ENCODE data around the gene SLC7A1. TPM values are rescaled to one million over a fixed set of nuclear protein-coding genes. Genes with fewer than 3 reads are reported as not detected.
A peak's percentile ranks its signal among the peaks of the same experiment; 100 is the strongest.

Gene SLC7A1
- total RNA-seq, 6 donors from 2014 or later, result 2.1 to 38.0 (median 21.5) TPM

DNA sequence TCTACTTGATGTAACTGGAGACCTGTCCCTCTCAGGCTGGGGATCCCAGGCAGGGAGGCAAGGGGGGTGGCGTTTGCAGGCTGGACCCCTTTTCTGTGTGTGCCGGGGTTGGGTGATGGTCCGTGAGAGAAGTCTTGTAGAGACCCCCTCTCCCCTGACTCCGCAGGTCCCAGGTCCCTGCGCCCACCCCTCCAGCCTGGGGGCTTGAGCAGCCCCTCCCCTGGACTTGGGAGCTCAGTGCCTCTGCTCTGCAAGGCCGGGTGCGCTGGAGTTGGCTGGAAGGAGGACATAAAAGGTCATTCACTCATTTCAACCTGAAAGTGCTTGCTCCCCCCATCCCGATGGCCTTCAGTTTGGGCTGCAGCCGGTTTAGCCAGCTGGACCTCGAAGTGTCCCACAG is 89.5 kb downstream of the SLC7A1 start:
- no peak for TF ChIP-seq POLR2A (IDR thresholded peaks at IDR 0.05)
- TF ChIP-seq, protein P1, sequence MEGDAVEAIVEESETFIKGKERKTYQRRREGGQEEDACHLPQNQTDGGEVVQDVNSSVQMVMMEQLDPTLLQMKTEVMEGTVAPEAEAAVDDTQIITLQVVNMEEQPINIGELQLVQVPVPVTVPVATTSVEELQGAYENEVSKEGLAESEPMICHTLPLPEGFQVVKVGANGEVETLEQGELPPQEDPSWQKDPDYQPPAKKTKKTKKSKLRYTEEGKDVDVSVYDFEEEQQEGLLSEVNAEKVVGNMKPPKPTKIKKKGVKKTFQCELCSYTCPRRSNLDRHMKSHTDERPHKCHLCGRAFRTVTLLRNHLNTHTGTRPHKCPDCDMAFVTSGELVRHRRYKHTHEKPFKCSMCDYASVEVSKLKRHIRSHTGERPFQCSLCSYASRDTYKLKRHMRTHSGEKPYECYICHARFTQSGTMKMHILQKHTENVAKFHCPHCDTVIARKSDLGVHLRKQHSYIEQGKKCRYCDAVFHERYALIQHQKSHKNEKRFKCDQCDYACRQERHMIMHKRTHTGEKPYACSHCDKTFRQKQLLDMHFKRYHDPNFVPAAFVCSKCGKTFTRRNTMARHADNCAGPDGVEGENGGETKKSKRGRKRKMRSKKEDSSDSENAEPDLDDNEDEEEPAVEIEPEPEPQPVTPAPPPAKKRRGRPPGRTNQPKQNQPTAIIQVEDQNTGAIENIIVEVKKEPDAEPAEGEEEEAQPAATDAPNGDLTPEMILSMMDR (IDR thresholded peaks at IDR 0.05), result no peak
- Histone ChIP-seq H3K36me3 (no peaks in the 10 kb centered on the region), H3K9me3 (no peaks in the 10 kb centered on the region), H3K27ac (no peak overlapping the region), H3K27me3 (peaks cover 0 to 3% (median 0%) of the 10 kb centered on the region in 4 donors), H3K4me1 (peaks cover 0 to 9% (median 2%) of the 10 kb centered on the region in 4 donors), H3K4me3 (no peak overlapping the region)
- 73 to 81% methylated on average over 3 to 10 of the region's 10 CpGs for WGBS, 2 donors
- ATAC-seq (ENCODE audit: low FRiP score in 2 of 2) (no peak), DNase-seq (no peak)

DNA sequence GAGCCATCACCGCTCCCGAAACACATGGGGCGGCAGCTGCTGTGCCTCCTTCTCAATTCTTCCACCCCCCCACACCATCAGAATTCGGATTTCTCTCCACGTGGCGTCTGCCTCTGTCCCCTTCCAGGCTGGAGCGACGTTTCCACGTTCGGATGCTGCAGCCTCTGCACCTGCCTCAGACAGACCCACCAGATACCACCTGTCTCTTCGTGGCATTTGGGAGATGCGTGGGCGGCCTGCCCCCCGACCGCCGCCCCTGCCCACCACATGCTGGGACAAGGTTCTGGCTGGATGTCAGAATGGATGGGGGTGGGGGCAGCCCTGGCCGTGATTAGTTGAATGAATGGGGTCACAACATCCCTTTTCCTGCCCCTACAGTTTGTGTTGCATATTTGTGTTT is 90.0 kb downstream of the SLC7A1 start:
- H3K4me3 ChIP-seq, result no peak overlapping the region
- ATAC-seq (ENCODE audit: low FRiP score in 2 of 2), result no peak
- no peak for TF ChIP-seq POLR2A (IDR thresholded peaks at IDR 0.05)
- TF ChIP-seq POLR2AphosphoS5 (IDR thresholded peaks at IDR 0.05), result no peak
- TF ChIP-seq, protein P1 (IDR thresholded peaks at IDR 0.05), result no peak
- DNase-seq, result no peak
- WGBS, 2 donors, result 83 to 88% methylated on average over 17 of the region's 17 CpGs
- H3K27ac ChIP-seq, result no peak overlapping the region
- no peaks in the 10 kb centered on the region for H3K36me3 ChIP-seq
- H3K9me3 ChIP-seq, result no peaks in the 10 kb centered on the region
- peaks cover 0 to 9% (median 2%) of the 10 kb centered on the region in 4 donors for H3K4me1 ChIP-seq
- H3K27me3 ChIP-seq, result peaks cover 0 to 3% (median 0%) of the 10 kb centered on the region in 4 donors

DNA sequence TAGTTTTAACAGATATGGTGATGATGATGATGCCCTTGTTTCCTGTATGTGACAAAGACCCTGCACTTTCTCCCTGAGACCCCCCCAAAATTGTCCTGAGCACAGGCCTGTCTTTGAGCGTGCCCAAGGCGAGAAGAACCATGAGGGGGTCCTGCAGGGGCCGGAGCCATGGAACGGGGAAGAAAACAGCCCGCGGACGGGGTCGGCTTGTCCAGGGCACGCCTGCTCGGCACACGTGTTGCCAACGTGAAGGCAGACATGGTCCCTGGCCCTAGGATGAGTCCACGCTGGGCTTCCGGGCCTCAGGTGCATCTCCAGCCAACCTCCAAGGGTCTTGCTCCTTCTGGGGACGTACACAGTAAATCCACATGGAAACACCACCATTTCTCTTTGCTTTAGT is 90.8 kb downstream of the SLC7A1 start:
- no peaks in the 10 kb centered on the region for H3K36me3 ChIP-seq
- H3K27ac ChIP-seq, result no peak overlapping the region
- H3K4me3 ChIP-seq, result no peak overlapping the region
- TF ChIP-seq POLR2AphosphoS5 (IDR thresholded peaks at IDR 0.05) (no peak), EP300 (IDR thresholded peaks at IDR 0.05) (no peak), POLR2A (IDR thresholded peaks at IDR 0.05) (no peak)
- TF ChIP-seq, protein P1 (IDR thresholded peaks at IDR 0.05), result no peak
- DNase-seq, result no peak
- WGBS, 2 donors, result 90 to 94% methylated on average over 12 to 15 of the region's 15 CpGs
- no peak for ATAC-seq (ENCODE audit: low FRiP score in 2 of 2)
- H3K4me1 ChIP-seq, result peaks cover 0 to 9% (median 2%) of the 10 kb centered on the region in 4 donors
- H3K27me3 ChIP-seq, result peaks cover 0 to 3% (median 0%) of the 10 kb centered on the region in 4 donors
- H3K9me3 ChIP-seq, result no peaks in the 10 kb centered on the region

DNA sequence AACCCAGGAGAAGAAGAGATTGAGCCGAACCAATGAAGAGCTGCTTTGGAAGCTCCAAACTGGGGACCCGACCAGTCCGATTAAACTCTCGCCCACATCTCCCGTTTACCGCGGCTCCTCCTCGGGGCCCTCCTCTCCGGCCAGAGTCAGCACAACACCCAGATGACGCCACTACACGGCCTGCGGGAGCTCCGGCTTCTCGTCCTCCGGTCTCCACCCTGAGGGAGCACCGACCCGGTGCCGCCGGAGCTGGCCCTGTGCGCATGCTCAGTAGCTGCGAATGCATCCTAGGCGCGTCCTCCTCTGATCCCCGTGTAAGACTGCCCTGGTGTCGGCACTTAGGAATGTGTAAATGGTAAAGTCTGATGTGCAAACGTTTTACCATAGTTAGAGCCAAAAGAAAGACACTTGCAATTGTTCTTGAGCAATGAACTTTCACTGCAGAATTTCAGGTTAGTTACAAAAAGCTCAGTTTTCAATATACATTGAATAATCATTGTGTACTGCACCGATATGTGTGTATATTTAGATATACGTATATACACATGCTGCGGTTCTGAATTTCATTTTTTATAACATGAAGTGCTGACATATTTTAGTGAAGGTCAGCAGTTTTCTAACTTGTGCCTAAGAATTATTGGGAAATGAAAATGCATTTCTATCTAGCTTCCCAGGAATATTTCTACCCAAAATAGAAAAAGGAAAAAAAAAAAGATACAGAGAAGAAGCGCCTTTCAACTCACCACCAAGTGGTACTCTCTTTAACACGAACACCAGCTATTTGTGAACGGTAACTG is 92.2 kb downstream of the SLC7A1 start:
- peaks cover 0 to 3% (median 0%) of the 10 kb centered on the region in 4 donors for H3K27me3 ChIP-seq
- no peak for TF ChIP-seq POLR2A (IDR thresholded peaks at IDR 0.05)
- TF ChIP-seq EP300 (IDR thresholded peaks at IDR 0.05), result no peak
- TF ChIP-seq, protein P1 (IDR thresholded peaks at IDR 0.05), result no peak
- no peak for TF ChIP-seq POLR2AphosphoS5 (IDR thresholded peaks at IDR 0.05)
- H3K27ac ChIP-seq, result no peak overlapping the region
- ATAC-seq (ENCODE audit: low FRiP score in 2 of 2) (peak in 1 of 2 donors; percentile 28), DNase-seq (no peak)
- 44 to 63% methylated on average over 29 to 32 of the region's 32 CpGs for WGBS, 2 donors
- H3K4me1 ChIP-seq, result peaks cover 0 to 8% (median 2%) of the 10 kb centered on the region in 4 donors
- no peak overlapping the region for H3K4me3 ChIP-seq
- H3K9me3 ChIP-seq, result no peaks in the 10 kb centered on the region
- H3K36me3 ChIP-seq, result no peaks in the 10 kb centered on the region

Measured in upper lobe of left lung (tissue), 6 donors.